Ascending aorta (tissue), 2 donors: ENCODE results near the gene AJUBA. TPM values are rescaled to one million over a fixed set of nuclear protein-coding genes. Genes with fewer than 3 reads are reported as not detected.
"Not testable (repeated sequence)": the region's sequence is repeated elsewhere in the genome, so short reads cannot be mapped to it uniquely, and the experiment has no call there.

Experiments used
- DNase-seq, 2 donors: peaks; one replicate each; pipeline ENCODE4 v3.0.0-alpha.2; 2019; ENCODE audit warnings: low spot score in 2 of 2
- H3K27ac ChIP-seq, 2 donors: fragments of 200-600 bp; sonication (generic); one replicate each; pipeline ENCODE4 v1.5.1; 2016 to 2017; ENCODE audit warnings: mild to moderate bottlenecking in 1 of 2
- H3K27me3 ChIP-seq: fragments of 200-600 bp; sonication (generic); one replicate; pipeline ENCODE4 v1.5.1; 2017
- H3K36me3 ChIP-seq, 2 donors: fragments of 200-600 bp; sonication (generic); one replicate each; pipeline ENCODE4 v1.5.1; 2016
- H3K4me1 ChIP-seq, 2 donors: fragments of 200-600 bp; sonication (generic); one replicate each; pipeline ENCODE4 v1.5.1; 2016 to 2017; ENCODE audit warnings: mild to moderate bottlenecking in 1 of 2
- H3K4me3 ChIP-seq, 2 donors: fragments of 200-600 bp; sonication (generic); one replicate each; pipeline ENCODE4 v1.5.1; 2016 to 2017; ENCODE audit warnings: mild to moderate bottlenecking in 1 of 2
- H3K9me3 ChIP-seq, 2 donors: fragments of 200-600 bp; sonication (generic); one replicate each; pipeline ENCODE4 v1.5.1; 2016
- CTCF ChIP-seq, 3 experiments: fragments of 200-600 bp in 2 of 3; fragments of 450-650 bp in 1 of 3; sonication (generic) in 2 of 3; IDR thresholded peaks; one replicate each; pipeline ENCODE4 v1.5.1; 2016 to 2019; ENCODE audit warnings: antibody characterized with exemption in 3 of 3, mild to moderate bottlenecking in 1 of 3, moderate library complexity in 1 of 3
- intact Hi-C: fragments of 100-400 bp; cut with DNase I; formaldehyde crosslinking; loops from one replicate; pipeline ENCODE4 v1.15.1; 2023
- total RNA-seq: library from RNA; depleted of rRNA; stranded (reverse); fragments of >200 nt; gene quantifications from one replicate; pipeline ENCODE4 v1.1.0, GENCODE V29; 2016

Gene AJUBA
- total RNA-seq, 1 donor from 2014 or later, result 11.6 TPM

- DNase-seq, result no peak
- TF ChIP-seq CTCF (IDR thresholded peaks at IDR 0.05), result no peak
- H3K27me3 ChIP-seq, result no peaks in the 10 kb centered on the region
- H3K4me3 ChIP-seq, result no peak overlapping the region
- H3K4me1 ChIP-seq, result no peaks in the 10 kb centered on the region
- no peak overlapping the region for H3K27ac ChIP-seq
- peaks cover 8 to 31% of the 10 kb centered on the region in 2 donors for H3K36me3 ChIP-seq
- intact Hi-C loops, result no loop called here
- no peaks in the 10 kb centered on the region for H3K9me3 ChIP-seq
Measured at GRCh38 chr14:22971152-22971551, 11.2 kb downstream of the AJUBA start.

GRCh38 chr14:22966783-22967269 is 15.5 kb downstream of the AJUBA start:
- intact Hi-C loops, result no loop called here
- H3K27me3 ChIP-seq, result no peaks in the 10 kb centered on the region
- no peak overlapping the region for H3K27ac ChIP-seq
- no peak for TF ChIP-seq CTCF (IDR thresholded peaks at IDR 0.05)
- H3K36me3 ChIP-seq, result peaks cover 0 to 9% of the 10 kb centered on the region in 2 donors
- H3K4me1 ChIP-seq, result no peaks in the 10 kb centered on the region
- DNase-seq, result no peak
- H3K4me3 ChIP-seq, result no peak overlapping the region
- no peaks in the 10 kb centered on the region for H3K9me3 ChIP-seq

GRCh38 chr14:22965916-22966782 is 16.2 kb downstream of the AJUBA start:
- intact Hi-C loops, H3K36me3 ChIP-seq, DNase-seq, H3K4me1 ChIP-seq, H3K4me3 ChIP-seq, H3K27ac ChIP-seq, H3K9me3 ChIP-seq, H3K27me3 ChIP-seq: not testable (repeated sequence)

- Histone ChIP-seq H3K4me3 (no peak overlapping the region), H3K27me3 (no peaks in the 10 kb centered on the region), H3K4me1 (peaks cover 2 to 3% of the 10 kb centered on the region in 2 donors), H3K27ac (no peak overlapping the region), H3K9me3 (no peaks in the 10 kb centered on the region), H3K36me3 (no peaks in the 10 kb centered on the region)
- no peak for DNase-seq
- no peak for TF ChIP-seq CTCF (IDR thresholded peaks at IDR 0.05)
- intact Hi-C loops, result no loop called here
Measured at GRCh38 chr14:22962061-22962676, 20.2 kb downstream of the AJUBA start.

GRCh38 chr14:22955702-22956569 is 26.4 kb downstream of the AJUBA start:
- peak overlapping the region; percentile 78 to 84 for H3K4me3 ChIP-seq
- H3K27ac ChIP-seq, result peak overlapping the region; percentile 94 to 95
- peaks cover 7 to 11% of the 10 kb centered on the region in 2 donors for H3K36me3 ChIP-seq
- no peak for TF ChIP-seq CTCF (IDR thresholded peaks at IDR 0.05)
- DNase-seq, result no peak
- intact Hi-C loops, result loop anchor here (2.0 kb wide), 1 partner anchor 27 kb away; the partner anchor contains the start of gene AJUBA
- no peaks in the 10 kb centered on the region for H3K9me3 ChIP-seq
- peaks cover 5 to 9% of the 10 kb centered on the region in 2 donors for H3K4me1 ChIP-seq
- no peaks in the 10 kb centered on the region for H3K27me3 ChIP-seq
